Parathyroid adenoma (tissue), 2 donors: ENCODE measurements around the gene TANGO2.

Source experiments
- H2AFZ ChIP-seq: fragments of 300-600 bp; sonication (generic); one replicate; pipeline ENCODE4 v1.7.0; 2017; ENCODE audit warnings: antibody characterized with exemption, mild to moderate bottlenecking
- H3K27ac ChIP-seq: fragments of 300-600 bp; sonication (generic); one replicate; pipeline ENCODE4 v1.7.0; 2017
- H3K27me3 ChIP-seq: fragments of 300-600 bp; sonication (generic); one replicate; pipeline ENCODE4 v1.7.0; 2017; ENCODE audit warnings: low read length; ENCODE audit not compliant: control insufficient read depth, insufficient read depth
- H3K36me3 ChIP-seq: fragments of 300-600 bp; sonication (generic); one replicate; pipeline ENCODE4 v1.7.0; 2017; ENCODE audit warnings: low read length; ENCODE audit not compliant: control insufficient read depth, insufficient read depth
- H3K4me1 ChIP-seq: fragments of 300-600 bp; sonication (generic); one replicate; pipeline ENCODE4 v1.7.0; 2017; ENCODE audit warnings: control low read depth
- H3K4me2 ChIP-seq: fragments of 300-600 bp; sonication (generic); one replicate; pipeline ENCODE4 v1.7.0; 2017; ENCODE audit warnings: low read length
- H3K4me3 ChIP-seq: fragments of 300-600 bp; sonication (generic); one replicate; pipeline ENCODE4 v1.7.0; 2017; ENCODE audit warnings: low read depth, low read length
- H3K79me2 ChIP-seq: fragments of 300-600 bp; sonication (generic); one replicate; pipeline ENCODE4 v1.7.0; 2017; ENCODE audit warnings: control low read depth
- H3K9ac ChIP-seq: fragments of 300-600 bp; sonication (generic); one replicate; pipeline ENCODE4 v1.7.0; 2017; ENCODE audit warnings: mild to moderate bottlenecking
- H3K9me3 ChIP-seq: fragments of 300-600 bp; sonication (generic); one replicate; pipeline ENCODE4 v1.7.0; 2017; ENCODE audit warnings: low read length; ENCODE audit not compliant: control insufficient read depth
- CTCF ChIP-seq: fragments of 300-600 bp; sonication (generic); IDR thresholded peaks from one replicate; pipeline ENCODE4 v1.7.0; 2017; ENCODE audit warnings: antibody characterized with exemption, mild to moderate bottlenecking
- donor health status: primary hyperparathyroidism.

Gene TANGO2

GRCh38 chr22:20034143-20034542, 13.2 kb downstream of the TANGO2 start:
- Histone ChIP-seq H3K4me3 (no peak overlapping the region), H3K79me2 (peaks cover 14% of the 10 kb centered on the region), H3K9me3 (no peaks in the 10 kb centered on the region), H3K4me2 (no peak overlapping the region), H3K4me1 (peaks cover 5% of the 10 kb centered on the region), H3K36me3 (no peaks in the 10 kb centered on the region), H3K27me3 (no peaks in the 10 kb centered on the region), H2AFZ (no peak overlapping the region), H3K9ac (no peak overlapping the region), H3K27ac (no peak overlapping the region)
- TF ChIP-seq CTCF = no peak

GRCh38 chr22:20035375-20036083, 14.6 kb downstream of the TANGO2 start:
- H3K9ac ChIP-seq = no peak overlapping the region
- H3K4me1 ChIP-seq = peaks cover 5% of the 10 kb centered on the region
- no peak overlapping the region for H3K4me3 ChIP-seq
- no peak overlapping the region for H3K27ac ChIP-seq
- H3K4me2 ChIP-seq = no peak overlapping the region
- H3K9me3 ChIP-seq = no peaks in the 10 kb centered on the region
- H3K79me2 ChIP-seq = peaks cover 14% of the 10 kb centered on the region
- no peak for TF ChIP-seq CTCF
- no peaks in the 10 kb centered on the region for H3K27me3 ChIP-seq
- no peak overlapping the region for H2AFZ ChIP-seq
- H3K36me3 ChIP-seq = no peaks in the 10 kb centered on the region

GRCh38 chr22:20036084-20036482, 15.2 kb downstream of the TANGO2 start:
- Histone ChIP-seq H3K27ac (no peak overlapping the region), H3K9me3 (no peaks in the 10 kb centered on the region), H3K4me2 (no peak overlapping the region), H3K9ac (no peak overlapping the region), H3K4me3 (no peak overlapping the region), H2AFZ (no peak overlapping the region), H3K4me1 (peaks cover 5% of the 10 kb centered on the region), H3K79me2 (peaks cover 14% of the 10 kb centered on the region), H3K27me3 (no peaks in the 10 kb centered on the region), H3K36me3 (no peaks in the 10 kb centered on the region)
- TF ChIP-seq CTCF = no peak

GRCh38 chr22:20036535-20037392, 15.9 kb downstream of the TANGO2 start:
- peaks cover 14% of the 10 kb centered on the region for H3K79me2 ChIP-seq
- peaks cover 5% of the 10 kb centered on the region for H3K4me1 ChIP-seq
- no peak overlapping the region for H3K4me3 ChIP-seq
- no peak overlapping the region for H3K9ac ChIP-seq
- H3K4me2 ChIP-seq = no peak overlapping the region
- H3K27me3 ChIP-seq = no peaks in the 10 kb centered on the region
- no peak overlapping the region for H2AFZ ChIP-seq
- no peaks in the 10 kb centered on the region for H3K36me3 ChIP-seq
- no peak overlapping the region for H3K27ac ChIP-seq
- no peaks in the 10 kb centered on the region for H3K9me3 ChIP-seq
- no peak for TF ChIP-seq CTCF
